SHP77 (cell line): ENCODE measurements around the gene KRT79.
"Not testable (repeated sequence)": the region's sequence is repeated elsewhere in the genome, so short reads cannot be mapped to it uniquely, and the experiment has no call there.

ENCODE experiments used
- DNase-seq, 2 experiments: peaks; one replicate each; lab custom pipeline; 2025; lab: John Stamatoyannopoulos, UW

The KRT79 gene

GRCh38 chr12:52806821-52807543, 27.1 kb downstream of the KRT79 start:
- no peak for DNase-seq

- DNase-seq, result no peak
Observed at GRCh38 chr12:52806169-52806811, 27.8 kb downstream of the KRT79 start.

- no peak for DNase-seq
Observed at GRCh38 chr12:52805739-52806138, 28.4 kb downstream of the KRT79 start.

GRCh38 chr12:52805000-52805399, 29.1 kb downstream of the KRT79 start:
- DNase-seq, result no peak

GRCh38 chr12:52802442-52802841, 31.7 kb downstream of the KRT79 start:
- DNase-seq, result no peak

GRCh38 chr12:52801773-52802172, 32.3 kb downstream of the KRT79 start:
- no peak for DNase-seq

- no peak for DNase-seq
Observed at GRCh38 chr12:52800259-52800917, 33.7 kb downstream of the KRT79 start.

- no peak for DNase-seq
Observed at GRCh38 chr12:52799505-52800211, 34.5 kb downstream of the KRT79 start.

- DNase-seq, result no peak
Observed at GRCh38 chr12:52798671-52799504, 35.2 kb downstream of the KRT79 start.

- no peak for DNase-seq
Observed at GRCh38 chr12:52798003-52798670, 36.0 kb downstream of the KRT79 start.

- no peak for DNase-seq
Observed at GRCh38 chr12:52797529-52797894, 36.6 kb downstream of the KRT79 start.

- DNase-seq, result no peak
Observed at GRCh38 chr12:52796839-52797528, 37.1 kb downstream of the KRT79 start.

GRCh38 chr12:52796429-52796794, 37.7 kb downstream of the KRT79 start:
- DNase-seq, result no peak

- DNase-seq, result peak in 1 of 2 experiments; percentile 45
Observed at GRCh38 chr12:52795694-52796428, 38.2 kb downstream of the KRT79 start, which contains the start of gene KRT3. TSS of gene KRT3 (minus strand) at chr12:52796117. CDS start at chr12:52796042, 75 bp downstream.

GRCh38 chr12:52795332-52795674, 38.8 kb downstream of the KRT79 start:
- DNase-seq, result not testable (repeated sequence)

GRCh38 chr12:52794479-52795331, 39.4 kb downstream of the KRT79 start:
- DNase-seq, result no peak

GRCh38 chr12:52792185-52793029, 41.7 kb downstream of the KRT79 start:
- no peak for DNase-seq
